ENCODE results near the gene ZNF837.

Gene ZNF837

GRCh38 chr19:58393725-58394033 is 12.8 kb upstream of the ZNF837 start:
- TF ChIP-seq CTCF (IDR thresholded peaks at IDR 0.05; ENCODE audit: insufficient read depth, low read length, missing control alignments): no peak
- no peak for DNase-seq (ENCODE audit: low read depth, low spot score)
- CTCF ChIA-PET: no interaction called here
- POLR2A ChIA-PET: no interaction called here
- H3K4me3 ChIP-seq (ENCODE audit: low read depth, low read length): no peak overlapping the region

- no peak overlapping the region for H3K4me3 ChIP-seq (ENCODE audit: low read depth, low read length)
- TF ChIP-seq CTCF (IDR thresholded peaks at IDR 0.05; ENCODE audit: insufficient read depth, low read length, missing control alignments): no peak
- ChIA-PET POLR2A (no interaction called here), CTCF (no interaction called here)
- DNase-seq (ENCODE audit: low read depth, low spot score): no peak
Observed at GRCh38 chr19:58392945-58393724, 12.3 kb upstream of the ZNF837 start.

GRCh38 chr19:58388175-58388526 is 7.3 kb upstream of the ZNF837 start:
- POLR2A ChIA-PET: no interaction called here
- no peak for TF ChIP-seq CTCF (IDR thresholded peaks at IDR 0.05; ENCODE audit: insufficient read depth, low read length, missing control alignments)
- H3K4me3 ChIP-seq (ENCODE audit: low read depth, low read length): peak overlapping the region; percentile 86
- DNase-seq (ENCODE audit: low read depth, low spot score): no peak
- CTCF ChIA-PET: no interaction called here

- peak overlapping the region; percentile 86 for H3K4me3 ChIP-seq (ENCODE audit: low read depth, low read length)
- no peak for TF ChIP-seq CTCF (IDR thresholded peaks at IDR 0.05; ENCODE audit: insufficient read depth, low read length, missing control alignments)
- CTCF ChIA-PET: no interaction called here
- POLR2A ChIA-PET: no interaction called here
- no peak for DNase-seq (ENCODE audit: low read depth, low spot score)
Observed at GRCh38 chr19:58387338-58388174, 6.7 kb upstream of the ZNF837 start.

DNA sequence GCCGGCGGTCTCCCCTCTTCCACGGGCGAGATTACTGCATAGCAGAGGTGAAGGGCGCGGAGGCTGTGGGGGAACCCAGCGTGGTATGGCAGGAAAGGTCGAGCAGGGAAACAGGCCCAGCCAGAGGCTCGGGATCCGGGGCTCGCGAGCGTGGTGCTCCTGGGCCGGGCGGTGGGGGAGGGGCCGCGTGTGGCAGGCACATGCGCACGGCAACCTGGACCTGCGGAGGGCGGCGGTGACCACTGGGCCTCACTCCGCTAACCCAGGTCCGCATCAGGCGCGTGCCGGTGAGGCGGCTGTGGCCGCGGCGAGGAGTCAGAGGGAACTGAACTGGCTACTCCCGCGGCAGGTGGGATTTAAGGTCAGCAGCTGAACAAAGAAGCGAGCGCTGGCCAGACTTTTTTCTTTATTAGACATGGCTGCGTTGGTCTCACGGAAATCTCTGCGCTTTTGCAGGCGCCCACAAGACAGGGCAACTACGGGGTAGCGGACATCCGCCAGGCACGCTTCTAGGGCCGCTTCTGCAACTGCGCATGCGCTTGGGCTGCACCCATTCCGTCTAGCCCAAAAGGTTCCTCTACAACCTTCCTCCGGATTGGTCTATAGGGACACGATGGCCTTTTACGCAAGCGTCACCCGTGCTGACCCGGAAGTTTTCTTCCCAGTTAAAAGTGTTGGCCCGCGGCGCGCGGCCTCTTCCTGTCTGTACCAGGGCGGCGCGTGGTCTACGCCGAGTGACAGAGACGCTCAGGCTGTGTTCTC is 5.9 kb upstream of the ZNF837 start, which contains the start of gene RPS5:
Gene RPS5 (plus strand): TSS at position 694 of the 762 bp plus-strand sequence. CDS start 869 bp downstream, outside the sequence.
- TF ChIP-seq CTCF (IDR thresholded peaks at IDR 0.05; ENCODE audit: insufficient read depth, low read length, missing control alignments): no peak
- peak; percentile 95 for DNase-seq (ENCODE audit: low read depth, low spot score)
- CTCF ChIA-PET: no interaction called here
- peak within 1 kb of the TSS; percentile 86 for H3K4me3 ChIP-seq (ENCODE audit: low read depth, low read length)
- POLR2A ChIA-PET: interaction anchor here (0.7 kb wide), 1 partner anchor 365 kb away, joined by 3 read pairs; no protein-coding TSS in a partner anchor
